Stimulated activated CD4-positive, alpha-beta T cell treated with anti-CD3 and anti-CD28 coated beads, Interleukin-4, amount 100 ng/mL, for 4 hours (primary cell): ENCODE measurements around the gene ARIH1.

ENCODE experiments used
- DNase-seq, 2 experiments: peaks; one replicate each; pipeline ENCODE4 v3.0.0-alpha.2; 2020

Gene ARIH1

GRCh38 chr15:72487070-72487797 is 13.1 kb downstream of the ARIH1 start:
- DNase-seq, result no peak

GRCh38 chr15:72488558-72488957 is 14.4 kb downstream of the ARIH1 start:
- no peak for DNase-seq

DNA sequence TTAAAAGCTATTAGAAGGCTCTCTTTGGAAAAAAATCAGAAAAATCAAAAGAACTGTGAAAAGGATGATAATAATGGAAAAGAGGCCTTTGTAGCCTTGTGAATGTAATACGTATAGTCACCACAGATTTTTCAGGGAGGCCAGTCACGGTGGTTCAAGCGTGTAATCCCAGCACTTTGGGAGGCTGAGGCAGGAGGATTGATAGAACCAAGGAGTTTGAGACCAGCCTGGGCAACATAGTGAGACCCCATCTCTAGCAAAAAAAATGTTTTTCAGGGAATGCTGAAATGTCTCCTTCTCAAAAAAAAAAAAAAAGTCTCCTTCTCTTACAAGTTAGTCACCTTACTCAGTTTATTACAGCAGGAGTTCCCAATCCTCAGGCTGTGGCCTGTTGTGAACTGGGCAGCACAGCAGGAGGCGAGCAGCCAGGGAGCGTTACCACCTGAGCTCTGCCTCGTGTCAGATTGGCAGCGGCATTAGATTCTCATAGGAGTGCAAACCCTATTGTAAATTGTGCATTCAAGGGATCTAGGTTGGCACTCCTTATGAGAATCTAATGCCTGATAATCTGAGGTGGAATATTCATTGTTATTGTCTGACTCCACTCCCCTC is 15.9 kb downstream of the ARIH1 start:
- no peak for DNase-seq

GRCh38 chr15:72491768-72492167 is 17.6 kb downstream of the ARIH1 start:
- DNase-seq, result no peak

GRCh38 chr15:72492733-72493132 is 18.6 kb downstream of the ARIH1 start:
- DNase-seq, result no peak

GRCh38 chr15:72493220-72493619 is 19.1 kb downstream of the ARIH1 start:
- DNase-seq, result no peak

DNA sequence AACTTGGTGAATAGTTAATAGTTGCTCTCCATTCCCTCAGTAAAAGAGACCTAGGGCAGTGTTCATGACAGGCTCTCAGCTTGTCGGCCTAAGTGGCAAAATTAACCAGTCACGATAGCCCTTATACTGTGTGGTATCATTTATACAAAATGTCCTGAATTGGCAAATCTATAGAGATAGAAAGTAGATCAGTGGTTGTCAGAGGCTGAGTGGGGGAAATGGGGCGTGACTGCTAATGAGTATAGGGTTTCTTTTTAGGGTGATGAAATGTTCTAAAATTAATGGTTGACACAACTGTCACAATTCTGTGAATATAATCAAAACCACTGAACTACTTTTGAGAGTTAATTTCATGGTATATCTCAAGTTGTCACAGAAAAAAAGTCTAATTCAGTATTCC is 20.9 kb downstream of the ARIH1 start:
- no peak for DNase-seq

GRCh38 chr15:72496783-72497182 is 22.7 kb downstream of the ARIH1 start:
- no peak for DNase-seq

GRCh38 chr15:72497402-72497801 is 23.3 kb downstream of the ARIH1 start:
- DNase-seq, result no peak

DNA sequence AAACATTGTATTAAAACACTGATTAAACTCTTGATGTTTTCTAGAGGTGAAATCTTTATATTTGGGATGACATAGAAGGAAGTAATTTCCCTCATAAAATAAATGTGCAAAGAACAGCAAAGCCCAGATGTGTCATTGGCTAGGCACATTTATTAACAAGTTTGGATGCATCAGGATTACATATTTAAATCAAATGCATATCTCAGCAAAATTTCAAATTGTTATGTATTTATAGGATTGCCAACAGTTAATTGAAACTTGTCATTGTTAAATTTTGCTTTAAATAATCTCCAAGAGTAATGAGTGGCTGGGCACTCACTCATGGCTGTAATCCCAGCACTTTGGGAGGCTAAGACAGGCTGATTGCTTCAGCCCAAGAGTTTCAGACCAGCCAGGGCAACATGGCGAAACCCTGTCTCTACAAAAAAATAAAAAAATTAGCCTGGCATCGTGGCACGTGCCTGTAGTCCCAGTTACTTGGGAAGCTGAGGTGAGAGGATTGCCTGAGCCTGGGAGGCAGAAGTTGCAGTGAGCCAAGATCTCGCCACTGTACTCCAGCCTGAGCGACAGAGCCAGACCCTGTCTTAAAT is 28.2 kb downstream of the ARIH1 start:
- DNase-seq, result no peak

- DNase-seq, result no peak
Measured at GRCh38 chr15:72503147-72503546, 29.0 kb downstream of the ARIH1 start.

DNA sequence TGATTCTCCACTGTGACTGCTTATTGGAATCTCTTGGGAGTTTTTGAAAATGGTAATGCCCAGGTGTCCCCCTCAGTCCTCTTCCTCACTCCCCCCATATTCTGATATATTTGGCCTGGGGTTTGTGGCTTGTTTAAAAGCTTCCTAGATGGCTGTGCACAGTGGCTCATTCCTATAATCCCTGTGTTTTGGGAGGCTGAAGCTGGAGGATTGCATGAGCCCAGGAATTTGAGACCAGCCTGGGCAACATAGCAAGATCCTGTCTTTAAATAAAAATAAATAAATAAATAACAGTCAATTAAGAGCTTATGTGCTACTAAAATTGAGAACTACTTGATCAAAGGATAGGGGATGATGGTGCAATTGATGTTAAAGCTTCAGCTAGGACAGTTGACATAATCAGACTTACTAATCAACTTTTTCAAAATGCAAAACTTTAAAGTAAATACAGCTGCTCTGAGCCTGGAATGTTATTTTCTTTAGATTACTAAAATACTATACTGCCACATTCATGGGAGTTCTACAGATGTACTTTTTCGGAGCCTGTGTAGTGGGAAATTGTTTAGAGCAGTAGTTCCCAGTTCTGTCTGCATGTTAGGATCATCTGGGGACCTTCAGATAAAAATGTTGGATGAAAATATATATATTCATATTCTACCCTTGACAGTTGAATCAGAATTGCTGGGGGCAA is 33.4 kb downstream of the ARIH1 start:
- no peak for DNase-seq

GRCh38 chr15:72509484-72509883 is 35.4 kb downstream of the ARIH1 start:
- DNase-seq, result no peak

DNA sequence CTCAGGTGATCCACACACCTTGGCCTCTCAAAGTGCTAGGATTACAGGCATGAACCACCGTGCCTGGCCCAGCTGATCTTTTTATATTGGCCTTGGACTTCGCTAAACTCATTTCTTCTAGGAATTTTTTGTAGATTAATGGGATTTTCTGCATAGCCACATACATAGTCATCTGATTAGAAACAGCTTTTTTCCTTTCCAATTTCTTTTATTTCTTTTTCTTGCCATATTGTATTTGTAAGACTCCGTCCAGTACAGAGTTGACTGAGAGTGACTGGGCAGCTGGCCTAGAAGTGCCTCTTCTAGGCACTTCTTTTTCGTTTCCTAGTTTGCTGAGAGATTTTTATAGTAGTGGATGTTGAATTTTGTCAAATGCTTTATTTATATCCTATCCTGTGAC is 37.4 kb downstream of the ARIH1 start:
- DNase-seq, result no peak

- DNase-seq, result no peak
Measured at GRCh38 chr15:72515591-72516389, 41.7 kb downstream of the ARIH1 start.

DNA sequence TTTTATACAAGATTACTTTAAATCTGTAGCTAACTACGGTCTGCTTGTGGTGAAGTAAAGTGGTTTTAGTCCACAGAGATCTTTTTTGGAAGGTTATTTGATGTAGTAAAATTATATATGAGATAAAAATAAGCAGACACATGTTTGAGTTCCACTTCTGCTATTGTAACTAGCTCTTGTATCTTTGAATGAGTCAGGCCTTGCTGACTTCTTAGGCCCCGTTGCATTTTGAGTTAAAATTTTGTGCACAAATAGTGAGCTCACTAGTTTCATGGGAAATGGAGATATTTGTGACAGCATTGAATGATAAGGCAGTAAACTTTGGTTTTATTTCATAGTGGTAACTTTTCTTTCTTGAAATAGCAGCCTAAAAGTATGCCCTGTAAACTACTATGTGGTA is 42.6 kb downstream of the ARIH1 start:
- no peak for DNase-seq

DNA sequence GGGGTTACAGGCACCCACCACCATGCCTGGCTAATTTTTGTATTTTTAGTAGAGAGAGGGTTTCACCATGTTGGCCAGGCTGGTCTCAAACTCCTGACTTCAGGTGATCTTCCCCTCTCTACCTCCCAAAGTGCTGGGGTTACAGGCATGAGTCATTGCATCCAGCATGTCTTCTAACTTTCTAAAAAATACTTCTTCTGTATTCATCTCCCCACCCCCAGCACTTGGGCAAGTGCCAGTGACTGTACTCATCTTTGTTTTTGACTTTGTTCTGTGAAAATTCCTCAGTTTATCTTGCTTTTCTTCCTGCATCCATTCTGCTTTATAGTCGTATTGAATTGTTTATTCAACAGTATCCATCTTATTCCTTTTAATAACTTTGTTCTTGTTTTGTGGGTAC is 47.6 kb downstream of the ARIH1 start:
- DNase-seq, result no peak

DNA sequence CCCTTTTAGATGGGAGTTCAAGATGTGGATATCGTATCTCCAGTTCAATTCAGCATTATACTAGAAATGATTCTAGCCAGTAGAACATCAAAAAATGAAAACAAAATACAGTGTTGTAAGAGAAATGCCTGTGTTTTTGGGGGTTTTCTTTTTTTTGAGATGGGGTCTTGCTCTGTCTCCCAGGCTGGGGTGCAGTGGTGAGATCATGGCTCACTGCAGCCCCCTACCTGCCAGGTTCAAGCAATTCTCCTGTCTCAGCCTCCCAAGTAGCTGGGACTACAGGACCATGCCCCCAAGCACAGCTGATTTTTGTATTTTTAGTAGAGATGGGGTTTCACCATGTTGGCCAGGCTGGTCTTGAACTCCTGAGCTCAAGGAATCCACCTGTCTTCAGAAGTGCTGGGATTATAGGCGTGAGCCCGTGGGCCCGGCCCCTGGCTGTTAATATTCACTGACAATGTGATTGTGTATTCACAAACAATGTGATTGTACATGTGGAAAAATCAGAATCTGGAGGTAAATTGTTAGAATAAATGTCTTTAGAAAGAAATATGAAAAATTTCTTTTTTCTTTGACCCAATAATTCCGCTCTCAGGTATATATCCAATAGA is 59.0 kb downstream of the ARIH1 start:
- peak in 1 of 2 experiments; percentile 12 for DNase-seq

- peak in 1 of 2 experiments; percentile 17 for DNase-seq
Measured at GRCh38 chr15:72534523-72534922, 60.4 kb downstream of the ARIH1 start.

DNA sequence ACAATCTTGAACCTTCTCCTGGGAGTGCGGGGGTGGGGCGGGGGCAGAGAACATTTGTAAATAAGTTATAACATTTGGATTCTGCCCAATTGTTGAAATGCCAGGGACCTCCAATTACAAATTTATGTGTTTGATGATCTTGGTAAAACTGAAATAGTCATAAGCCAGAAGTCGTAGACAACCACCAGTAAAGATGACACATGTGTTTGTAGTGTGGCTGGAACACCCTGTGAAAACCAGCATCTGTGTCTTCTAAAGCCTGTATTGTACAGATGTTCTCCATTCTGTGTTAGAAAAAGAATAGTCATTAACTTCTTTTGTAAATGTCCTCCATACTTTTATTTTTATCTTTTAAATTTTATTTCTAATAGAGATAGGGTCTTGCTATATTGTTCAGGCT is 61.8 kb downstream of the ARIH1 start:
- DNase-seq, result no peak

- no peak for DNase-seq
Measured at GRCh38 chr15:72536506-72536905, 62.4 kb downstream of the ARIH1 start.

- no peak for DNase-seq
Measured at GRCh38 chr15:72538931-72539330, 64.8 kb downstream of the ARIH1 start.
